SU-DHL-6 (cell line): ENCODE data around the gene PCDHGB2.

ENCODE experiments used
- H2AFZ ChIP-seq: fragments of 200-600 bp; sonication (generic); 2 replicates; pipeline ENCODE4 v1.6.1; 2014; ENCODE audit warnings: low read depth, mild to moderate bottlenecking, moderate library complexity, mixed read lengths, antibody characterized with exemption, low read length; ENCODE audit not compliant: severe bottlenecking
- H3F3A ChIP-seq: fragments of 200-600 bp; shearing (Covaris generic); 2 replicates; pipeline ENCODE4 v1.6.0; 2016; ENCODE audit warnings: antibody characterized with exemption, mild to moderate bottlenecking; ENCODE audit not compliant: insufficient read depth
- H3K27ac ChIP-seq: fragments of 200-600 bp; sonication (generic); 2 replicates; pipeline ENCODE4 v1.5.1; 2016; ENCODE audit warnings: low read depth, mild to moderate bottlenecking, low read length, moderate library complexity, mixed read lengths
- H3K27me3 ChIP-seq: fragments of 200-600 bp; sonication (generic), shearing (Covaris generic); 2 replicates; pipeline ENCODE4 v1.6.0; 2014; ENCODE audit warnings: mild to moderate bottlenecking, low read length
- H3K36me3 ChIP-seq: fragments of 200-600 bp; sonication (generic); 2 replicates; pipeline ENCODE4 v1.6.1; 2014; ENCODE audit warnings: mild to moderate bottlenecking, low read length, mixed read lengths
- H3K4me2 ChIP-seq: fragments of 300-600, 200-600 bp; shearing (Covaris generic), sonication (generic); 2 replicates; pipeline ENCODE4 v1.6.0; 2014; ENCODE audit warnings: low read length, low read depth, mild to moderate bottlenecking; ENCODE audit not compliant: poor library complexity, severe bottlenecking
- H3K4me3 ChIP-seq: fragments of 200-600 bp; sonication (generic); 2 replicates; pipeline ENCODE4 v1.5.1; 2014; ENCODE audit warnings: antibody characterized with exemption, low read length, mild to moderate bottlenecking, mixed read lengths; ENCODE audit not compliant: insufficient read depth, poor library complexity, severe bottlenecking
- H3K79me2 ChIP-seq: fragments of 200-600 bp; sonication (generic); 2 replicates; pipeline ENCODE4 v1.6.1; 2014; ENCODE audit warnings: mild to moderate bottlenecking, low read length, moderate library complexity; ENCODE audit not compliant: insufficient read depth
- H3K9ac ChIP-seq: fragments of 200-600 bp; sonication (generic); 2 replicates; pipeline ENCODE4 v1.7.0; 2014; ENCODE audit warnings: mild to moderate bottlenecking, low read length
- H3K9me2 ChIP-seq: fragments of 200-600 bp; sonication (generic); replicated peaks from 2 replicates; pipeline ENCODE4 v1.6.1; 2014; ENCODE audit warnings: low read length; ENCODE audit not compliant: insufficient read depth
- H3K9me3 ChIP-seq: fragments of 200-600 bp; sonication (generic); 2 replicates; pipeline ENCODE4 v1.6.1; 2014; ENCODE audit warnings: low read length, mixed read lengths; ENCODE audit not compliant: insufficient read depth
- H4K20me1 ChIP-seq: fragments of 200-600 bp; sonication (generic); 2 replicates; pipeline ENCODE4 v1.6.1; 2014; ENCODE audit warnings: low read depth, mild to moderate bottlenecking, antibody characterized with exemption, low read length, moderate library complexity, mixed read lengths
- EZH2phosphoT487 ChIP-seq: fragments of 200-600 bp; sonication (generic), shearing (Covaris generic); conservative IDR thresholded peaks from 2 replicates; pipeline ENCODE4 v1.6.1; 2018; ENCODE audit warnings: mild to moderate bottlenecking, antibody characterized with exemption, low read length, moderate library complexity, mixed read lengths
- TF ChIP-seq, protein P1 (sequence below): fragments of 200-600 bp; sonication (generic); IDR thresholded peaks from one replicate; pipeline ENCODE4 v1.5.1; 2017; ENCODE audit warnings: antibody characterized with exemption, mild to moderate bottlenecking, low read length, moderate library complexity; ENCODE audit not compliant: insufficient read depth, poor library complexity, severe bottlenecking

PCDHGB2 gene

DNA sequence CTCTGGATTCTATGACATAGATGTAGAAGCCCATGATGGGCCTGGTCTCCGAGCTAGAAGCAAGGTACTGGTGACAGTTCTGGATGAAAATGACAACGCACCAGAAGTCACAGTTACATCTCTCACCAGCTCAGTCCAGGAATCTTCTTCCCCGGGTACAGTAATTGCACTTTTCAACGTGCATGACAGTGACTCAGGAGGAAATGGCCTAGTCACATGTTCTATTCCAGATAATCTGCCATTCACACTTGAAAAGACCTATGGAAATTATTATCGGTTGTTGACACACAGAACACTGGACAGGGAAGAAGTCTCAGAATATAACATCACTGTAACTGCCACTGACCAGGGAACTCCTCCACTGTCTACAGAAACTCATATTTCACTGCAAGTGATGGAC, 3.7 kb upstream of the PCDHGB2 start:
- H3K4me3 ChIP-seq: no peak overlapping the region
- no peak overlapping the region for H3K9ac ChIP-seq
- H3K79me2 ChIP-seq: no peaks in the 10 kb centered on the region
- 0 out of 2 replicates have a peak, but pooled peaks cover 5% of the 10 kb centered on the region for H3F3A ChIP-seq
- no peaks in the 10 kb centered on the region for H3K27me3 ChIP-seq
- no peaks in the 10 kb centered on the region; the same call in 1 of the 2 replicates for H3K36me3 ChIP-seq
- H4K20me1 ChIP-seq: no peaks in the 10 kb centered on the region
- H3K4me2 ChIP-seq: no peak overlapping the region
- H3K27ac ChIP-seq: no peak overlapping the region
- no peak overlapping the region for H2AFZ ChIP-seq
- peaks cover 7% of the 10 kb centered on the region; the same call in 1 of the 2 replicates for H3K9me3 ChIP-seq
- TF ChIP-seq EZH2phosphoT487: no peak
- TF ChIP-seq, protein P1, sequence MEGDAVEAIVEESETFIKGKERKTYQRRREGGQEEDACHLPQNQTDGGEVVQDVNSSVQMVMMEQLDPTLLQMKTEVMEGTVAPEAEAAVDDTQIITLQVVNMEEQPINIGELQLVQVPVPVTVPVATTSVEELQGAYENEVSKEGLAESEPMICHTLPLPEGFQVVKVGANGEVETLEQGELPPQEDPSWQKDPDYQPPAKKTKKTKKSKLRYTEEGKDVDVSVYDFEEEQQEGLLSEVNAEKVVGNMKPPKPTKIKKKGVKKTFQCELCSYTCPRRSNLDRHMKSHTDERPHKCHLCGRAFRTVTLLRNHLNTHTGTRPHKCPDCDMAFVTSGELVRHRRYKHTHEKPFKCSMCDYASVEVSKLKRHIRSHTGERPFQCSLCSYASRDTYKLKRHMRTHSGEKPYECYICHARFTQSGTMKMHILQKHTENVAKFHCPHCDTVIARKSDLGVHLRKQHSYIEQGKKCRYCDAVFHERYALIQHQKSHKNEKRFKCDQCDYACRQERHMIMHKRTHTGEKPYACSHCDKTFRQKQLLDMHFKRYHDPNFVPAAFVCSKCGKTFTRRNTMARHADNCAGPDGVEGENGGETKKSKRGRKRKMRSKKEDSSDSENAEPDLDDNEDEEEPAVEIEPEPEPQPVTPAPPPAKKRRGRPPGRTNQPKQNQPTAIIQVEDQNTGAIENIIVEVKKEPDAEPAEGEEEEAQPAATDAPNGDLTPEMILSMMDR: no peak
- no peaks in the 10 kb centered on the region for H3K9me2 ChIP-seq

DNA sequence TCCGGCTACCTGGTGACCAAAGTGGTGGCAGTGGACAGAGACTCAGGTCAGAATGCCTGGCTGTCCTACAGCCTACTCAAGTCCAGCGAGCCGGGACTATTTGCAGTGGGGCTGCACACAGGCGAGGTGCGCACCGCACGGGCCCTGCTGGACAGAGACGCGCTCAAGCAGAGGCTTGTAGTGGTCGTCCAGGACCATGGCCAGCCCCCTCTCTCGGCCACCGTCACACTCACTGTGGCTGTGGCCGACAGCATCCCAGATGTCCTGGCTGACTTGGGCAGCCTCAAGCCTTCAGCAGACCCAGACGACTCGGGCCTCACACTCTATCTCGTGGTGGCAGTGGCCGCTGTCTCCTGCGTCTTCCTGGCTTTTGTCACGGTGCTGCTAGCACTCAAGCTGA, 2.8 kb upstream of the PCDHGB2 start:
- H3K9me3 ChIP-seq: peaks cover 11% of the 10 kb centered on the region; the same call in 1 of the 2 replicates
- H3K27ac ChIP-seq: no peak overlapping the region
- H2AFZ ChIP-seq: no peak overlapping the region

DNA sequence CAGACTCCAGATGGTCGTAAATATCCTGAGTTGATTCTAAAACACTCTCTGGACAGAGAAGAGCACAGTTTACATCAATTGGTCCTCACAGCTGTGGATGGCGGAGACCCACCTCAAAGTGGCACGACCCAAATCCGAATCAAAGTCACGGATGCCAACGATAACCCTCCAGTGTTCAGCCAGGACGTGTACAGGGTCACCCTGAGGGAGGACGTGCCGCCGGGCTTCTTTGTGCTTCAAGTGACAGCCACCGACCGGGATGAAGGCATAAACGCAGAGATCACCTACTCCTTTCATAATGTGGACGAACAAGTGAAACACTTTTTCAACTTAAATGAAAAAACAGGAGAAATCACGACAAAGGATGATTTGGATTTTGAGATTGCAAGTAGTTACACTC, 891 bp downstream of the PCDHGB2 start:
- TF ChIP-seq, protein P1: no peak
- no peak for TF ChIP-seq EZH2phosphoT487
- Histone ChIP-seq H3K4me3 (peak overlapping the region; percentile 65), H2AFZ (no peak overlapping the region), H3K9me2 (no peaks in the 10 kb centered on the region), H3K27ac (no peak overlapping the region), H4K20me1 (no peaks in the 10 kb centered on the region), H3K36me3 (peaks cover 10% of the 10 kb centered on the region; the same call in 1 of the 2 replicates), H3K9me3 (peaks cover 32% of the 10 kb centered on the region; the same call in 1 of the 2 replicates), H3F3A (peaks cover 4% of the 10 kb centered on the region; the same call in 1 of the 2 replicates), H3K79me2 (no peaks in the 10 kb centered on the region), H3K9ac (no peak overlapping the region), H3K27me3 (no peaks in the 10 kb centered on the region), H3K4me2 (peak overlapping the region; percentile 58)

More for the DNA sequence above, 2.8 kb upstream of the PCDHGB2 start:
- H3K9me2 ChIP-seq: no peaks in the 10 kb centered on the region
- no peaks in the 10 kb centered on the region; the same call in 1 of the 2 replicates for H3K36me3 ChIP-seq
- H3K27me3 ChIP-seq: no peaks in the 10 kb centered on the region
- H3K4me2 ChIP-seq: no peak overlapping the region
- H3F3A ChIP-seq: 0 out of 2 replicates have a peak, but pooled peaks cover 5% of the 10 kb centered on the region
- no peaks in the 10 kb centered on the region for H4K20me1 ChIP-seq
- H3K4me3 ChIP-seq: no peak overlapping the region
- H3K79me2 ChIP-seq: no peaks in the 10 kb centered on the region
- no peak overlapping the region for H3K9ac ChIP-seq
- TF ChIP-seq, protein P1: no peak
